Measurements from ENCODE around the gene TIRAP. TPM values are rescaled to one million over a fixed set of nuclear protein-coding genes. Genes with fewer than 3 reads are reported as not detected.

Gene TIRAP
- total and polyA plus RNA-seq, 9 of the 15 experiments (the other 6 are each of a cell fraction or from before 2014, with no cell fraction given) = 0.60 to 8.7 (median 3.7) TPM

- TF ChIP-seq, protein P1, sequence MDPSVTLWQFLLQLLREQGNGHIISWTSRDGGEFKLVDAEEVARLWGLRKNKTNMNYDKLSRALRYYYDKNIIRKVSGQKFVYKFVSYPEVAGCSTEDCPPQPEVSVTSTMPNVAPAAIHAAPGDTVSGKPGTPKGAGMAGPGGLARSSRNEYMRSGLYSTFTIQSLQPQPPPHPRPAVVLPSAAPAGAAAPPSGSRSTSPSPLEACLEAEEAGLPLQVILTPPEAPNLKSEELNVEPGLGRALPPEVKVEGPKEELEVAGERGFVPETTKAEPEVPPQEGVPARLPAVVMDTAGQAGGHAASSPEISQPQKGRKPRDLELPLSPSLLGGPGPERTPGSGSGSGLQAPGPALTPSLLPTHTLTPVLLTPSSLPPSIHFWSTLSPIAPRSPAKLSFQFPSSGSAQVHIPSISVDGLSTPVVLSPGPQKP (CRISPR knock-in tag; IDR thresholded peaks at IDR 0.05) = no peak
- TF ChIP-seq BACH1 (tag; IDR thresholded peaks at IDR 0.05) (no peak), ASH1L (IDR thresholded peaks at IDR 0.05; ENCODE audit: borderline replicate concordance, low read depth, partially characterized antibody) (no peak), PTRF (tag; IDR thresholded peaks at IDR 0.05) (no peak), ZNF3 (CRISPR knock-in tag; IDR thresholded peaks at IDR 0.05) (no peak), TAF1 (IDR thresholded peaks at IDR 0.05; ENCODE audit: control insufficient read depth, extremely low read depth, insufficient read depth, low read length, severe bottlenecking) (peak; percentile 48), ZNF445 (CRISPR knock-in tag; IDR thresholded peaks at IDR 0.05; ENCODE audit: low read depth) (no peak), ZNF512 (tag; IDR thresholded peaks at IDR 0.05) (no peak), SMARCC2 (IDR thresholded peaks at IDR 0.05; ENCODE audit: low read depth) (no peak; the same call in 1 of the 2 replicates), MXD1 (CRISPR knock-in tag; IDR thresholded peaks at IDR 0.05; ENCODE audit: borderline replicate concordance, poor library complexity, severe bottlenecking) (no peak), DMBX1 (CRISPR knock-in tag; IDR thresholded peaks at IDR 0.05; ENCODE audit: borderline replicate concordance) (no peak), ZC3H4 (CRISPR knock-in tag; IDR thresholded peaks at IDR 0.05; ENCODE audit: borderline replicate concordance) (no peak), TBP (optimal IDR thresholded peaks at IDR 0.05; ENCODE audit: low read depth, low read length) (peak; percentile 23), SRF (CRISPR knock-in tag; IDR thresholded peaks at IDR 0.05) (no peak), ZHX1 (conservative IDR thresholded peaks at IDR 0.05; ENCODE audit: low read length) (no peak)
- TF ChIP-seq, protein P2, sequence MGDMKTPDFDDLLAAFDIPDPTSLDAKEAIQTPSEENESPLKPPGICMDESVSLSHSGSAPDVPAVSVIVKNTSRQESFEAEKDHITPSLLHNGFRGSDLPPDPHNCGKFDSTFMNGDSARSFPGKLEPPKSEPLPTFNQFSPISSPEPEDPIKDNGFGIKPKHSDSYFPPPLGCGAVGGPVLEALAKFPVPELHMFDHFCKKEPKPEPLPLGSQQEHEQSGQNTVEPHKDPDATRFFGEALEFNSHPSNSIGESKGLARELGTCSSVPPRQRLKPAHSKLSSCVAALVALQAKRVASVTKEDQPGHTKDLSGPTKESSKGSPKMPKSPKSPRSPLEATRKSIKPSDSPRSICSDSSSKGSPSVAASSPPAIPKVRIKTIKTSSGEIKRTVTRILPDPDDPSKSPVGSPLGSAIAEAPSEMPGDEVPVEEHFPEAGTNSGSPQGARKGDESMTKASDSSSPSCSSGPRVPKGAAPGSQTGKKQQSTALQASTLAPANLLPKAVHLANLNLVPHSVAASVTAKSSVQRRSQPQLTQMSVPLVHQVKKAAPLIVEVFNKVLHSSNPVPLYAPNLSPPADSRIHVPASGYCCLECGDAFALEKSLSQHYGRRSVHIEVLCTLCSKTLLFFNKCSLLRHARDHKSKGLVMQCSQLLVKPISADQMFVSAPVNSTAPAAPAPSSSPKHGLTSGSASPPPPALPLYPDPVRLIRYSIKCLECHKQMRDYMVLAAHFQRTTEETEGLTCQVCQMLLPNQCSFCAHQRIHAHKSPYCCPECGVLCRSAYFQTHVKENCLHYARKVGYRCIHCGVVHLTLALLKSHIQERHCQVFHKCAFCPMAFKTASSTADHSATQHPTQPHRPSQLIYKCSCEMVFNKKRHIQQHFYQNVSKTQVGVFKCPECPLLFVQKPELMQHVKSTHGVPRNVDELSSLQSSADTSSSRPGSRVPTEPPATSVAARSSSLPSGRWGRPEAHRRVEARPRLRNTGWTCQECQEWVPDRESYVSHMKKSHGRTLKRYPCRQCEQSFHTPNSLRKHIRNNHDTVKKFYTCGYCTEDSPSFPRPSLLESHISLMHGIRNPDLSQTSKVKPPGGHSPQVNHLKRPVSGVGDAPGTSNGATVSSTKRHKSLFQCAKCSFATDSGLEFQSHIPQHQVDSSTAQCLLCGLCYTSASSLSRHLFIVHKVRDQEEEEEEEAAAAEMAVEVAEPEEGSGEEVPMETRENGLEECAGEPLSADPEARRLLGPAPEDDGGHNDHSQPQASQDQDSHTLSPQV (IDR thresholded peaks at IDR 0.05) = no peak
Measured at GRCh38 chr11:126282736-126283591, at the start of gene TIRAP (continued).

All from K562 (cell line).